ENCODE results near the gene DNAJC27. TPM values are rescaled to one million over a fixed set of nuclear protein-coding genes. Genes with fewer than 3 reads are reported as not detected.

DNAJC27 gene
- total RNA-seq, 4 donors from 2014 or later, result 12.8 to 23.4 (median 14.0) TPM

GRCh38 chr2:24959761-24960160 is 12.0 kb downstream of the DNAJC27 start:
- no peak for DNase-seq (ENCODE audit: low spot score in 2 of 2)
- Histone ChIP-seq H3K4me3 (no peak overlapping the region), H3K27me3 (no peaks in the 10 kb centered on the region), H3K4me1 (no peaks in the 10 kb centered on the region), H3K27ac (no peak overlapping the region), H3K9me3 (peaks cover 0 to 12% (median 2%) of the 10 kb centered on the region in 4 donors), H3K36me3 (peaks cover 3 to 87% (median 10%) of the 10 kb centered on the region in 3 donors)
- TF ChIP-seq EP300 (IDR thresholded peaks at IDR 0.05) (no peak), POLR2A (IDR thresholded peaks at IDR 0.05) (no peak), CTCF (IDR thresholded peaks at IDR 0.05) (no peak)

- Histone ChIP-seq H3K9me3 (peaks cover 0 to 14% (median 2%) of the 10 kb centered on the region in 4 donors), H3K4me1 (no peaks in the 10 kb centered on the region), H3K27me3 (no peaks in the 10 kb centered on the region), H3K36me3 (peaks cover 3 to 92% (median 11%) of the 10 kb centered on the region in 3 donors), H3K4me3 (no peak overlapping the region), H3K27ac (no peak overlapping the region)
- TF ChIP-seq CTCF (IDR thresholded peaks at IDR 0.05), result no peak
- no peak for TF ChIP-seq EP300 (IDR thresholded peaks at IDR 0.05)
- no peak for TF ChIP-seq POLR2A (IDR thresholded peaks at IDR 0.05)
- DNase-seq (ENCODE audit: low spot score in 2 of 2), result no peak
- WGBS, 2 donors, result 89 to 95% methylated on average over 3 of the region's 3 CpGs
Observed at GRCh38 chr2:24958411-24958935, 13.3 kb downstream of the DNAJC27 start.

GRCh38 chr2:24957976-24958375 is 13.8 kb downstream of the DNAJC27 start:
- H3K4me3 ChIP-seq, result no peak overlapping the region
- H3K4me1 ChIP-seq, result no peaks in the 10 kb centered on the region
- no peaks in the 10 kb centered on the region for H3K27me3 ChIP-seq
- TF ChIP-seq CTCF (IDR thresholded peaks at IDR 0.05) (no peak), EP300 (IDR thresholded peaks at IDR 0.05) (no peak), POLR2A (IDR thresholded peaks at IDR 0.05) (no peak)
- no peak for DNase-seq (ENCODE audit: low spot score in 2 of 2)
- H3K9me3 ChIP-seq, result peaks cover 0 to 14% (median 2%) of the 10 kb centered on the region in 4 donors
- no peak overlapping the region for H3K27ac ChIP-seq
- H3K36me3 ChIP-seq, result peaks cover 3 to 92% (median 11%) of the 10 kb centered on the region in 3 donors
- 86 to 88% methylated on average over 2 of the region's 2 CpGs for WGBS, 2 donors

- Histone ChIP-seq H3K4me3 (no peak overlapping the region), H3K27ac (no peak overlapping the region), H3K36me3 (peaks cover 3 to 92% (median 11%) of the 10 kb centered on the region in 3 donors), H3K9me3 (peaks cover 0 to 14% (median 2%) of the 10 kb centered on the region in 4 donors), H3K4me1 (no peaks in the 10 kb centered on the region), H3K27me3 (no peaks in the 10 kb centered on the region)
- DNase-seq (ENCODE audit: low spot score in 2 of 2), result no peak
- 79 to 84% methylated on average over 1 of the region's 1 CpG for WGBS, 2 donors
- TF ChIP-seq EP300 (IDR thresholded peaks at IDR 0.05) (no peak), POLR2A (IDR thresholded peaks at IDR 0.05) (no peak), CTCF (IDR thresholded peaks at IDR 0.05) (no peak)
Observed at GRCh38 chr2:24957221-24957620, 14.5 kb downstream of the DNAJC27 start.

- Histone ChIP-seq H3K4me1 (no peaks in the 10 kb centered on the region), H3K9me3 (peaks cover 0 to 14% (median 2%) of the 10 kb centered on the region in 4 donors), H3K27ac (no peak overlapping the region), H3K36me3 (peaks cover 3 to 95% (median 11%) of the 10 kb centered on the region in 3 donors), H3K27me3 (no peaks in the 10 kb centered on the region), H3K4me3 (no peak overlapping the region)
- TF ChIP-seq POLR2A (IDR thresholded peaks at IDR 0.05), result no peak
- DNase-seq (ENCODE audit: low spot score in 2 of 2), result no peak
Observed at GRCh38 chr2:24955921-24956320, 15.8 kb downstream of the DNAJC27 start.

GRCh38 chr2:24955232-24955631 is 16.5 kb downstream of the DNAJC27 start:
- DNase-seq (ENCODE audit: low spot score in 2 of 2), result no peak
- no peak overlapping the region for H3K4me3 ChIP-seq
- no peaks in the 10 kb centered on the region for H3K27me3 ChIP-seq
- peaks cover 3 to 97% (median 11%) of the 10 kb centered on the region in 3 donors for H3K36me3 ChIP-seq
- no peaks in the 10 kb centered on the region for H3K4me1 ChIP-seq
- H3K9me3 ChIP-seq, result peaks cover 0 to 14% (median 2%) of the 10 kb centered on the region in 4 donors
- H3K27ac ChIP-seq, result no peak overlapping the region
- TF ChIP-seq POLR2A (IDR thresholded peaks at IDR 0.05), result no peak
- TF ChIP-seq CTCF (IDR thresholded peaks at IDR 0.05), result no peak

Measured in tibial nerve (tissue), 4 donors.